Central memory CD8-positive, alpha-beta T cell (primary cell): ENCODE measurements around the gene WDR5.

Experiments
- ATAC-seq: fragments of 150-1000 bp; cut with Tn5 transposase; replicated peaks from 2 replicates; pipeline ENCODE4 v1.10.0; 2022; ENCODE audit warnings: mild to moderate bottlenecking, moderate FRiP score, moderate number of reproducible peaks; ENCODE audit not compliant: poor library complexity, severe bottlenecking; ENCODE audit errors: extremely low read depth
- DNase-seq, 2 donors: peaks; one replicate each; pipeline ENCODE4 v3.0.0; 2021; ENCODE audit warnings: low spot score in 2 of 2
- H3K27ac Mint-ChIP-seq: one replicate; pipeline ENCODE4 v1.8.0; 2022; ENCODE audit warnings: low read depth, mild to moderate bottlenecking, moderate library complexity, mixed read lengths
- H3K27me3 Mint-ChIP-seq: one replicate; pipeline ENCODE4 v1.8.0; 2022; ENCODE audit warnings: mixed read lengths
- H3K36me3 Mint-ChIP-seq: one replicate; pipeline ENCODE4 v1.8.0; 2022; ENCODE audit warnings: mild to moderate bottlenecking, moderate library complexity, mixed read lengths; ENCODE audit not compliant: insufficient read depth
- H3K4me1 Mint-ChIP-seq: one replicate; pipeline ENCODE4 v1.8.0; 2022; ENCODE audit warnings: mixed read lengths
- H3K4me3 Mint-ChIP-seq: one replicate; pipeline ENCODE4 v1.8.0; 2022; ENCODE audit warnings: mild to moderate bottlenecking, moderate library complexity, mixed read lengths
- H3K9me3 Mint-ChIP-seq: one replicate; pipeline ENCODE4 v1.8.0; 2022; ENCODE audit warnings: mixed read lengths

WDR5 gene

DNA sequence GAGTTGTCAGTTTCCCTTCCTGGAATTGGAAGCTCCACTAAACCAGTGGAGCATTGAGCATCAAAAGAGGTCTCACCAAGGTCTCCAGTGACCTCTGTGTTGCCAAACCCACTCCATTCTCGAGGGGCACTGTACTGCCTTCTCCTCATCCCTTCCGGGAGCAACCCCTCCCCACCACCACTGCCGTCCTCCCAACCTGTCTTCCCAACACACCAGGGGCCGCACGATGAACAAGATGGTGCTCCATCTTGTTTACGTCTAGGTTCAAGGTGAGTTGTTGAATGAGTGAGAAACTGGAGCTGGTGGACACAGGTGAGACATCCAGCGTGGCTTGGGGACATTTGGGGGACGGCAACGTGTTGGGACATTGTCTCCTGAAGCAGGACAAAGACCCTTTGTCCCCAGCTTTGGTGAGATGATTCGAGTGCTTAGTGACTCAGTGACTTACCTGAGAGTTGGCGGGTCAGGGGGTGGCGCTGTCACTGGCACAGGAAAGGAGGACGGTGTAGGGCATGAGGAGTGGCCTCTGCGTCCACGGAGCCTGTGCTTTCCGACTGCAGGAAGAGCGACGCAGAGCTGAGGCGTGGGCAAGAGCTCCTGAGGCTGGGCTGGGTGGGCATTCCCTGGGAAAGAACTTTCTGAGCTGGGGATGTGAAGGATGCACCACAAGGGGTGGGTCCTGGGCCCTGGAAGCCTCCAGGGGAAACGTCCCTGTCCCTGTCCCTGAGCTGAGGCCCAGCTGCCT lies 73.3 kb downstream of the WDR5 start:
- Mint-ChIP-seq H3K4me3 (no peak overlapping the region), H3K27ac (no peak overlapping the region), H3K4me1 (no peaks in the 10 kb centered on the region), H3K36me3 (peaks cover 2% of the 10 kb centered on the region), H3K27me3 (peaks cover 12% of the 10 kb centered on the region), H3K9me3 (peaks cover 5% of the 10 kb centered on the region)
- DNase-seq, result no peak
- no peak for ATAC-seq
